Urothelium cell line (cell line): ENCODE measurements around the gene KIF16B.
A peak's percentile ranks its signal among the peaks of the same experiment; 100 is the strongest.
"Not testable (repeated sequence)": the region's sequence is repeated elsewhere in the genome, so short reads cannot be mapped to it uniquely, and the experiment has no call there.

ENCODE experiments used
- DNase-seq: peaks from one replicate; pipeline ENCODE4 v3.0.0; 2011; ENCODE audit warnings: low spot score, mixed read lengths
- FAIRE-seq: peaks from 2 replicates; lab custom pipeline; 2011; peaks lifted over from hg19 to GRCh38; lab: Jason Lieb, UNC

KIF16B gene

GRCh38 chr20:16573001-16573965 lies at the start of gene KIF16B:
TSS of gene KIF16B (minus strand) at chr20:16573448. CDS start at chr20:16573275, 173 bp downstream.
- DNase-seq (peak; percentile 93), FAIRE-seq (no peak)

DNA sequence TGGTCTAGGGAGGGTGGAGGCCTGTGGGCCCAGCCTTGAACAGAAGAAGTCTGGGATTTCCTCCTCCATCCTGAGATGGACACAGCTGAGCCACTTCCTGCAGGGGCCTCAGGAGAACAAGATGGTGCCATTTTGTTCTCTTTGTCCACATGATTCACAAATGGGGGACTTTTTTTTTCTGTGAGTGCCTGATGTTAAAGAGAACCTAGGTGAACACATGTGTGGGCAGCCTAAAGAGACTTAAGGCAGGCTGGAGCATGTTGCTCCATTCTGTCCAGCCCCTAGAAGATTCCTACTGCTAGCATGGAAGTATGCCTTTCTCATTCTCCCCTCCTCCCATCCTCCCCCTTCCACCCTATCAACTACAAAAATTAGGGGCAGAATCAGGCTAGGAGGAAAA lies 49.3 kb upstream of the KIF16B start:
- FAIRE-seq, result no peak
- no peak for DNase-seq

DNA sequence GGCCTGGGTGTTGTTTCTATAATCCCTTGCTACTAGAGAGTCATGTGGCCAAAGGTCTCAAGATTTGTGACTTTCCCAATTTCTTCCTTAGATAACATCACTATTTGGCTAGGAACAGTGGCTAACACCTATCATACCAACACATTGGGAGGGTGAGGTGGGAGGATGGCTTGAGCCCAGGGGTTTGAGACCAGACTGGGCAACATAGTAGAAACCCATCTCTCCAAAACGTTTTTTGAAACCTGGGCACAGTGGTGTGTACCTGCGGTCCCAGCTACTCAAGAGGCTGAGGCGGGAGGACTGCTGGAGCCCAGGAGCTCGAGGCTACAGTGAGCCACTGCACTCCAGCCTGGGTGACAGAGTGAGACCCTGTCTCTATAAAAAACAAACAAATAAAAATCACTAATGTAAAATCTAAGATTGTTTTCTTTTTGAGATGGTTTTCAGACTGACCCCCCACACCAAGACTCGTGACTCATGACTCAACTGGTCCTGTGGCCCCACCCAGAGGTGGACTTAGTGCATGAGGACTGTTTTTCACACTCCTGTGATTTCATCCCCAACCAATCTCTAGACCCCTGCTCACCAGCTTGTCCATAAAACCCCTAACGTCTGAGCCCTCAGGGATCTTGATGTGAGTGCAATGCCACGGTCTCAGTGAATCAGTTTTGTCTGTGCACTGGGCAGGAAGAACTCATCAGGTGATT lies 48.3 kb upstream of the KIF16B start:
- DNase-seq (no peak), FAIRE-seq (no peak)

DNA sequence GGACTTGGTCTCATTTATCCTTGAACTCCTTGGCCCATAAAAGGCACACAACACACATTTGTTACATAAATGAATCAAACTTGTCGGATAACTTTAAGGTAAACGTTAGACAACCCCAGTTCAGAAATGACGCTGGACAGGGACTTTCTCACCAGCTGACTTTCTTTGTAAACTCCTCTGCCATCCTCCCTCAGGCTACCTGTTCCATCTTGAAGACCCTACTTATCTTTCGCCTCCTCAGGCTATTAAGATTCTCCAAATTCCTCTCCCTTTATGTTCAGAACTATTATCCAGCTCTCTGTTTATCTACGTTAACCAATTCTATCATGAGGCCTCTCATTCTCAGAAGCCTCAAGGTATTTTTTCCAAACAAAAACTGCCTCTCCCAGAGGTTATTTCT lies 47.7 kb upstream of the KIF16B start:
- DNase-seq, result no peak
- FAIRE-seq, result no peak

- DNase-seq (no peak), FAIRE-seq (no peak)
Observed at GRCh38 chr20:16619953-16620352, 46.7 kb upstream of the KIF16B start.

- DNase-seq (no peak), FAIRE-seq (no peak)
Observed at GRCh38 chr20:16617056-16617455, 43.8 kb upstream of the KIF16B start.

GRCh38 chr20:16616317-16616716 lies 43.1 kb upstream of the KIF16B start:
- DNase-seq, result no peak

GRCh38 chr20:16615199-16615598 lies 42.0 kb upstream of the KIF16B start:
- FAIRE-seq, result no peak
- DNase-seq, result peak; percentile 69

More at GRCh38 chr20:16616317-16616716, 43.1 kb upstream of the KIF16B start:
- FAIRE-seq, result no peak

GRCh38 chr20:16613954-16614353 lies 40.7 kb upstream of the KIF16B start:
- FAIRE-seq (no peak), DNase-seq (no peak)

DNA sequence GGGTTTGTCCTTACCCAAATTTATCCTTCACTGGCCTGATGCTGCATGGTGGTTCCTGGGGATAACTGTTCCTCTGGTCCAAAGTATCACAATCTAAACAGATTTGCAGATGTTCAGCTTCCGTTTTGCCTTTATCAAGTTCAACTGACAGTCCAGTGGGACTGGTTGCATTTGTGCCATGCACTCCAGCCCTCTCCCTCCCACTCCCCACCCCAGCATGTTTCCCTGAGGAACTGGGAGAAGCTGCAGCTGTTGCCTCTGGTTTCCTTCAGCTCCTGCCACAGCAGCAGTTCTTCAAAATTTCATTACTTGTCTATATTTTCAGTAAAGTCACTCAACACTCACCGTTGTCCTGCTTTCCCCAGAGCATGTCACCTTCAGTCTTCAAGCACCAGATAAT lies 39.5 kb upstream of the KIF16B start:
- FAIRE-seq, result no peak
- DNase-seq, result no peak

GRCh38 chr20:16611817-16612216 lies 38.6 kb upstream of the KIF16B start:
- no peak for DNase-seq
- FAIRE-seq, result no peak

- FAIRE-seq (no peak), DNase-seq (no peak)
Observed at GRCh38 chr20:16609066-16609465, 35.8 kb upstream of the KIF16B start.

DNA sequence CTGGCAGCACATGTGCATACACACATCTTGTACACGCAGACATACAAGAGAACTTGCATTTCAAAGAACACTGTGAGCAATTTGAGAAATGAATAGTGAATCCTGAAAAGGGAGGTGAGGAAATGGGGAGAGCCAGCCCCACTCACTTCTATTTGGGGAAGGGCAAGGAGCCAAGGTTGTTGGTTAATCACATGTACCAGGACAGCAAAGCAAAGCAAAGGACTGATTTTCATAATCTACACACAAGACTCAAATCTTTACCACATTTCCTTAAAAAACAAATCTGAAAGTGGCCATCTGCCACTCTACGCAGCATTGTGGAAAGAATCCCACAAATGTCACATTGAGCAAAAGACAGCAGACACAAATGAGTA lies 35.0 kb upstream of the KIF16B start:
- FAIRE-seq, result no peak
- DNase-seq, result no peak

DNA sequence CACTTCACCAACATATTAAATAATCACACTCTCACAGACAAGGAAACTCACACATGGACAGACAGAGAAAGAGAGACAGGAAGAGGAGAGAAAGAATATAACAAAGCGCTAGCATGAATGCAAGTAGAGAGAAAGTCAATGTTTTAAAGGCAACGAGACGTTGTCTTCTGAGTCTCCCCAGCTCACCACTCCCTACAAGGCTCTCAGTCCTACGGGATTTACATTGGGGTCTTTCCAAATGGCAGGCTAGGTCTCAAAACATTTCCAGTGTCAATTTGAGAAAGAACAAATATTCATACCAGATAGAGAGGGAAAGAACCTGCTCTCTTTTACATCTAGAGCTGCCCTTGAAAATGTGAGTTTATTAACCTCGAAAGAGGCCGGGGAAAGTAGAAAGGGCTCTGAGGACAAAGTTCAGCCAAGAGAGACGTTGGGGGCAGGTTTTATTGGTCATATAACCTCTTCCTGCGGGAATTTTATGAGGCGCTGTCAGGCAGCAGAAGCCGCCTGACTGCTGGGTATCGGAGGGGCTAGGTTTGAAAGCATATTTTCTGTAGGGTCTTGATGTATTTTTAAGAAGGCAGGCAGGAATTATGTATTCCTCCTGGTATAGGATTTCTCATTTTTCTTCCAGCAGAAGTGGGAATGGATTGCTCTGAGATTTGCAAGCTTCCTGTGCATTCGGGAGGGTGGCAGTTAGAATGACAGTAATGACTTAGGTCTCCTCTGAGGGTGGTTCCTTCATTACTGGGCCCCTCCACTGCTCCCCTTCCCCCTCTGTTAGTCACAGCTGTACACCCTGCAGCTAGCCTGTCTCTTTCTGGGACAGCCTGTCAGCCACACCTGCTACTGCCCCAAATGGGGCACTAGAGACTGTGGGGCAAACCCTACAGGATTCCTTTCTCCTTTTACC lies 34.4 kb upstream of the KIF16B start:
- no peak for FAIRE-seq

GRCh38 chr20:16606468-16607070 lies 33.3 kb upstream of the KIF16B start:
- FAIRE-seq, result no peak
- no peak for DNase-seq

More for the DNA sequence above, 34.4 kb upstream of the KIF16B start:
- DNase-seq, result no peak

DNA sequence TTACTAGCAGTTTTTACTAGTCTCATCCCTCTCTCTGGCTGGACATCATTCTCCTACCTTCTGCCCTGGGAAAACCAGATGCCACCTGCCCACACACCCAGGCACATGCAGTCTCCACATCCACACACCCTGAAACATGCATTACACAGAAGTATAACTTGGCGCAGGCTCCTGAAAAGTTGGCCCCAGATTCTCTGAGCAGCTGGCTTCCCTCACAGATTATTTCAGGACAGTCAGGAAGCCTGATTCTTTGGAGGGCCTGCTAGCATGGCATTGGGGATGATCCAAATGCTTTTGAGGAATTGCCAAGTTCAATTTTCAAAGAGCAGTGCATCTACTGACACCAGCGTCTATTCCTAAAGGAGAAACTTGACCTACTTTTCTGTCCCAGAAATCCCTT lies 27.8 kb upstream of the KIF16B start:
- FAIRE-seq (no peak), DNase-seq (no peak)

DNA sequence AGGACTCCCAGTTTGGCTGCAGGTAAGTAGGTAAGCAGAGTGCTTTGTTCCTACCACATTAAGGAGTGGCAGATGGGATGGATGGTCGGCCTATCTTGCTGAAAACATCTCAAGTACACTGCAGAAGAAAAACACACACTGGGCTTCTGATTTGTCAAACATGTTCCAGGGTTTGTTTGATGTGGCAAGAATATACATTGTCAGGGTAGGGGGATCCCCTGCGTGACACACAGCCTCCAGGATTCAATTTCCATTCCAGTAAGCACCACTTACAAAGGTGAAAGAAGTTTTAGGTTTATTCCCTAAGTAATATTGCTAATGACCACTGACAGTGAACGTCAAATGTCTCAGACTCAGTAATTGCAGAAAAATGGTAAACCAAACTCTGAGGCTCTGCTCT lies 26.0 kb upstream of the KIF16B start:
- FAIRE-seq, result no peak
- DNase-seq, result no peak

GRCh38 chr20:16596991-16597390 lies 23.7 kb upstream of the KIF16B start:
- FAIRE-seq (no peak), DNase-seq (no peak)

- FAIRE-seq, result not testable (repeated sequence)
Observed at GRCh38 chr20:16596404-16596803, 23.2 kb upstream of the KIF16B start.

GRCh38 chr20:16595376-16595775 lies 22.1 kb upstream of the KIF16B start:
- FAIRE-seq (no peak), DNase-seq (no peak)

More at GRCh38 chr20:16596404-16596803, 23.2 kb upstream of the KIF16B start:
- not testable (repeated sequence) for DNase-seq
